Stimulated activated memory B cell treated with anti-CD40 and anti-IgM and Interleukin-4, amounts not matched to agents 10 μg/mL and 1 μg/mL and 100 μg/mL, for 72 hours (primary cell): Measurements from ENCODE around the gene PARVG.
A peak's percentile ranks its signal among the peaks of the same experiment; 100 is the strongest.

Experiments
- ATAC-seq: fragments of 150-1000 bp; cut with Tn5 transposase; 2 replicates; pipeline ENCODE4 v1.10.0; 2021
- H3K27ac Mint-ChIP-seq: one replicate; pipeline ENCODE4 v1.8.0; 2022; ENCODE audit warnings: mild to moderate bottlenecking, mixed read lengths
- H3K27me3 Mint-ChIP-seq: one replicate; pipeline ENCODE4 v1.8.0; 2022; ENCODE audit warnings: mixed read lengths
- H3K36me3 Mint-ChIP-seq: one replicate; pipeline ENCODE4 v1.8.0; 2022; ENCODE audit warnings: mixed read lengths
- H3K4me1 Mint-ChIP-seq: one replicate; pipeline ENCODE4 v1.8.0; 2022; ENCODE audit warnings: mixed read lengths
- H3K4me3 Mint-ChIP-seq: one replicate; pipeline ENCODE4 v1.8.0; 2022; ENCODE audit warnings: mild to moderate bottlenecking, moderate library complexity, mixed read lengths
- H3K9me3 Mint-ChIP-seq: one replicate; pipeline ENCODE4 v1.8.0; 2022; ENCODE audit warnings: mixed read lengths

PARVG gene

DNA sequence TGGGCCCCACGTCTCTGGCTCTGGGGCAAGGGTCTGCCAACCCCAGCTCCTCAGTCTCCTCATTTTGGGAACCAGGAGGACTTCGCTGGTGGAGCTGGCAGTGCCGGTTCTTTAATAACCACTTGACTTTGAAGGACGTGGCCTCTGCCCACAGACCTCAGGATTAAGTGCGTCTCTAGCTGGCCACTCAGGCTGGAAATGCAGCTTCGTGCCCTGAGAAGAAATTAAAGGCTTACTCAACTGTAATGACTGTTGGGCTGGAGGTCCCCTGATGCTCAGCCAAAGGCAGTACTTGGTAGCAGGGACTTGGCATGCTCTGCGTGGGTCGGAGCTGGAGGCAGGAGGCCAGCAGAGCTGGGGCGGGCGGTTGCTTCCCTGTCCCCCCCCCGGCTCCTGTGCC, 16.7 kb upstream of the PARVG start:
- no peaks in the 10 kb centered on the region for H3K9me3 Mint-ChIP-seq
- no peak overlapping the region for H3K27ac Mint-ChIP-seq
- no peaks in the 10 kb centered on the region for H3K27me3 Mint-ChIP-seq
- ATAC-seq = no peak
- H3K36me3 Mint-ChIP-seq = peaks cover 51% of the 10 kb centered on the region
- H3K4me1 Mint-ChIP-seq = no peaks in the 10 kb centered on the region
- no peak overlapping the region for H3K4me3 Mint-ChIP-seq

DNA sequence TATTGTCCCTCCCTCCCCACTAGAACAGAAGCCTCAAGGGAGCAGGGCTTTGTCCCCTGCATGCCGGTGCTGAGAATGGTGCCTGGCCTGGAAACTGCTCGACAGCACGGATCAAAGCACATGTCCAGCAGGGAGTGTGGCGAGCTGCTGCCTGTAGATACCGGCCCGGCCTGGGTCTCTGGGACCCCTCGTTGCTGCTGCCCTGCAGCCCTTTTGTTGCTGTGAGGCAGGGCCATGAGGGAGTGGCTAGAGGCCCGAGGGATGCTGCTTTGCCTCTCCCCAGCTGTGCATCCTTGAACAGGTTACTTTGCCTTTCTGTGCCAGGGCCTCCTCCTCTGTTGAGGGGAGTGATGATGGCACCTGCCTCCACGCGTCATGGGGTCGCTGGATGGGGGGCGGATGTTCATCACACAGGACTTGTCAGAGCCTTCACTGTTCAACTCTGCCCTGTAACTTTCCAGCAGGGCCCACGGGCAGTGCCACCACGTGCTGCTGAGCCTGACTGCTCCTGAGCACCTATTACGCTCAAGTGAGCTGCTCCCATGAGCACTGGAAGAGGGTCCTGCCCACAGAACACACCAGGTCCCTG, 15.3 kb upstream of the PARVG start:
- no peak overlapping the region for H3K4me3 Mint-ChIP-seq
- H3K4me1 Mint-ChIP-seq = no peaks in the 10 kb centered on the region
- H3K9me3 Mint-ChIP-seq = no peaks in the 10 kb centered on the region
- H3K36me3 Mint-ChIP-seq = peaks cover 46% of the 10 kb centered on the region
- no peaks in the 10 kb centered on the region for H3K27me3 Mint-ChIP-seq
- ATAC-seq = no peak
- H3K27ac Mint-ChIP-seq = no peak overlapping the region

DNA sequence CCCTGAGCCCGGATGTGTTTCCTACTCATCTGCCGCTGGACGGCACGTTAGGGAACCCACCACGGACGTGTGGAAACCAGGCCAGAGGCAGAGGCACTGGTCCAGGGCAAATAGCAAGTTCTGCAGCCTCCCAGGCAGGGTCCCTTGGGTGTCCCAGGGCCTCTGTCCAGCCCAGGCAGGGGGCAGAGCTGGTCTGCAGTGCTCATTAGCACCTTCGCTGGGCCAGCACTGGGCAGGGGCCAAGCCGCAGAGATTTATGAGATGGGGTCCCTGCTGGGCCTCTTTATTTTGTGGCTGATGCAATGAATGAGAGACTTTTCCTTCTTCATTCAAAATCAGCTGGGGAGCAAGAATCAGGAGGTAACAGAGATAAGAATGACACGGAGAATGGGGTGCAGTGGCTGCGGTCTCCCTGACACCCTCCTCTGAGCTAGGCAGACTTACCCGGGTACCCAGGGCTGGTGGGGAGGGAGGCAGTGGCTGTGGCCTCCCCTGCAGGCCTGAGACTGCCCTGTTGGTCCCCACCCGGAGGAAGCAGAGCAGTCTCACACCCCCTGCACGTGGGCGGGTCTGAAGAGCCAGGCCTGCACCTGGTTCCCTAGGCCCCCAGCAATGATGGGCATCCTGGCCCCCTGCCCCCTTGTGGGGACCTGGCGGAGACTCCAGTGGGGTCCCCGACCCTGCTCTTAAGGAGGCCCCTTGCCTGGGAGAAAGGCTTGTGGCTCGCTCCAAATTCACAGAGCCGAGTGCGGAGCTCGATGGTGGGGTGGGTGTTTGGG, 14.0 kb upstream of the PARVG start:
- Mint-ChIP-seq H3K4me3 (no peak overlapping the region), H3K27ac (no peak overlapping the region), H3K9me3 (no peaks in the 10 kb centered on the region), H3K27me3 (no peaks in the 10 kb centered on the region), H3K4me1 (peaks cover 2% of the 10 kb centered on the region), H3K36me3 (peaks cover 45% of the 10 kb centered on the region)
- no peak for ATAC-seq

DNA sequence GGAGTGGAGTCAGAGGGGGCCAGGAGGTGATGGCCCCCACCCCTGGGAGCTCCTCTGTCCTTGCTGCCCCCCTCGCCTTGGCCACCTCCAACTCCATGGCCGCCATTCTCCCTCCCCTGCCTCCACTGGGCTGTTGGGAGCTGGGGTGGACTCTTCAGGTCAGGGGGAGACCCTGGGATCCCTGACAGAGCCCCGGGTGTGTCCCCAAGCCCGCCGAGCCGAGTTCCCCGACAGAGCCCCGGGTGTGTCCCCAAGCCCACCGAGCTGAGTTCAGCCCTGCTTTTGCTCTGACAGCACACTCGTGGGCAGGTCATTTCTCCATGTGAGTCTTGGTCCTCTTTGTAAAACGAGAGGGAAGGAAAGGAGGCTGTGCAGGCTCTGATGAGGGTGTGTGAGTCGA, 13.2 kb upstream of the PARVG start:
- no peaks in the 10 kb centered on the region for H3K9me3 Mint-ChIP-seq
- no peak for ATAC-seq
- no peak overlapping the region for H3K4me3 Mint-ChIP-seq
- H3K27me3 Mint-ChIP-seq = no peaks in the 10 kb centered on the region
- peaks cover 10% of the 10 kb centered on the region for H3K4me1 Mint-ChIP-seq
- H3K36me3 Mint-ChIP-seq = peaks cover 44% of the 10 kb centered on the region
- H3K27ac Mint-ChIP-seq = no peak overlapping the region

DNA sequence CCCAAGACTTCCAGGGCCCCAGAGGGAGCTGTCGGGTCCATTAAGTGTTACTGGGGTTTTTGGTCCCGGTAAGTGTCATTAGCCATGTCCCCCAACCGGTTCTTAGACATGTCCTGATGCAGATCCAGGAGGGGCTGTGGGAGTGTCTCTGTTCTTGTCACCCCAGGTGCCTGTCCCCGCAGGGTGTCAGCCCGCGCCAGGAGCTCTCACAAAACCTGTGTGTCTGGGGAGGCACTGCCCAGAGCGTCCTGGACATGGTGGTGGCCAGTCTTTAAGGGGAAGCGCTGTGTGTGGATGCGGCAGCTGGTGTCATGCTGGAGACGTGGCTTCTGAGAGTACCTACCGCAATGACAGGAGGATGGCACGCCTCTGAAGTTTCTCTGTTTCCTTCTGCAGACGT, 12.5 kb upstream of the PARVG start:
- Mint-ChIP-seq H3K4me3 (no peak overlapping the region), H3K9me3 (no peaks in the 10 kb centered on the region), H3K27ac (no peak overlapping the region), H3K27me3 (no peaks in the 10 kb centered on the region), H3K4me1 (peaks cover 17% of the 10 kb centered on the region), H3K36me3 (peaks cover 44% of the 10 kb centered on the region)
- no peak for ATAC-seq

DNA sequence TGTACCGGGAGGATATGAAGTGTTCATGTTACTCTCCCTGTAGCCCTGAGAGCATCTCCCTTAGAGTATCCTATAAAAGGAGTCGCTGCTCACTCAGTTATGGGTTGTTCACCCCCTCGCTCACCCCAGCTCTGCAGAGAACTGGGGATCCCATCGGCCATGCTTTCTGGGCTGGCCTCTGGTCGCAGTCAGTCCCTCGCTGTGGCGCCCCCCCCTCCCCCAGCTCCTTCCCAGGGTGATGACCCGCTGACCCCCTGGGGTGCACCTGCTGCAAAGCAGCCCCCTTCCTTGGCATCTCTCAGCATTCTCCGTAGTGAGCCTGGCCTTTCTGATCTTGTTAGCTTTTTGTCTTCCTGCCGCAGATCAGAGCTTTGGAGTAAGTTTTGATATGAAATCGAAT, 10.3 kb upstream of the PARVG start:
- Mint-ChIP-seq H3K27ac (no peak overlapping the region), H3K4me3 (no peak overlapping the region), H3K27me3 (no peaks in the 10 kb centered on the region), H3K9me3 (no peaks in the 10 kb centered on the region), H3K36me3 (peaks cover 33% of the 10 kb centered on the region), H3K4me1 (peaks cover 25% of the 10 kb centered on the region)
- no peak for ATAC-seq

DNA sequence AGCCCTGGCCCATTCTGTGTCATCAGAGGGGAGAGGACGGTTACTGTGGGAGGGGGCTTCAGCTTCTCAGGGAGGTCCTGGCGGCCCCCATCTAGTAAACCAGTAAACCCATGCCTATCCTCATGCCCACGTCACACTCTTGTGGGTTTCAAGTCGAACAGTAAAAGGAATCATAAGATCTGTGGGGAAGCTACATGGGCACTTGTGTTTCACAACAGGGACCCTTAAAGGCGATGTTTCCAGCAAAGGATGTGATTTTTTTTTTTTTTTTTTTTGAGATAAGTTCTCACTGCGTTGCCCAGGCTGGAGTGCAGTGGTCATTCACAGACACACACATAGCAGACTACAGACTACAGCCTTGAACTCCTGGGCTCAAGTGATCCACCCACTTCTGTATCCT, 9.2 kb upstream of the PARVG start:
- no peaks in the 10 kb centered on the region for H3K9me3 Mint-ChIP-seq
- no peaks in the 10 kb centered on the region for H3K27me3 Mint-ChIP-seq
- no peak overlapping the region for H3K4me3 Mint-ChIP-seq
- H3K36me3 Mint-ChIP-seq = peaks cover 31% of the 10 kb centered on the region
- peaks cover 25% of the 10 kb centered on the region for H3K4me1 Mint-ChIP-seq
- no peak overlapping the region for H3K27ac Mint-ChIP-seq
- no peak for ATAC-seq

DNA sequence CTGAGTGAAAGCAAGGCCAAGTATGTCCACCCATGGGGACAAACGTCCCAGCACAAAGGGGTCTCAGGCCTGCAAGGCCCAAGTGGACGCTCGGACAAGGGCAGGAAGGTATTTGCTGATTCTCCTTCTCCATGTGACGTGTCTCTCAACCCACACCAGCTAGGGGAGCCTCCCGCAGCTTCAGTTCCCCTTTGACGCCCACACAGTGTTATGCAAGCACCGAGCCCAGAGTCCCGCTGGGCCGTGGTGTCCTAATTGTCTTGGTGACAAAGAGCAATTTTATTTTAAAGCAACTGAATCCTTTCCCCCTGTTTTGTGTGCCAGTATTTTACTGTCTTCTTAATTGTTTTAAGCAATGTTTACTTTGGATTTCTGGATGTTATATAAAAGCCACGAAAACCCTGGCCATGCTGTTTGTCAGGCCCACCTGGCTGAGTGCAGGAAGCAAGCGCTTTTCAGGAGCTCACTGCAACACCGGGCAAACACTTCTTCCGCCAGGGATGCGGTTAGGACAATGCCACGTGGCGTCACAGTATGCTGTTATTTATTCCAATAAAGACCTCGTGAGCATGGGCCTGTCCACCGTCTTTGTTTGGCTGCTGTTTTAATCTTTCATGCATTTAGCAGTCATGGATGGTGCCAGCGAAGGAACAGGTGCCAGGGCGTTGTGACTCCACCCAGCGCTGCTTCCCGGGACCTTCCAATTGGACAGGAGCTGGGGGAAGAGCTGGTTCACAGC, 8.2 kb upstream of the PARVG start:
- peaks cover 31% of the 10 kb centered on the region for H3K36me3 Mint-ChIP-seq
- peak overlapping the region; percentile 0 for H3K4me3 Mint-ChIP-seq
- peaks cover 25% of the 10 kb centered on the region for H3K4me1 Mint-ChIP-seq
- H3K27ac Mint-ChIP-seq = peak overlapping the region; percentile 62
- no peaks in the 10 kb centered on the region for H3K9me3 Mint-ChIP-seq
- ATAC-seq = peak; percentile 97
- H3K27me3 Mint-ChIP-seq = no peaks in the 10 kb centered on the region

DNA sequence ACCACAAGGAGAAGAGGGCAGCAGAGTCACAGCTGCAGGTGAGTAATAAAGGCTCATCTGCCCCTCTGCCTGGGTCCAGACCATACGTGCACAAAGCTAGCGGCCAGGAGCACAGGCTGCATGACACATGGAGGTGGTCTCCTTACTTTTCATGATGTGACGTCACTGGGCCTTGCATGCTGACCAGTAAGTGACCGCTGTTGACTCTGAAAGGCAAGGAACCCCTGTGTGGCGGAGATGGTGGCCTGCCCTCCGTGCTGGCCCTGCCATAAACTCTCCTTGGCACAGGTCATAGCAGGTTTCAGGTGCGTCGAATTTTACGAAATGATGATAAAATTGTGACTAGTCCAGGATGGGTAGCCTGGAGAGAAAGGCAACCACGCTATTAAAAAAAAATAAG, 7.6 kb upstream of the PARVG start:
- Mint-ChIP-seq H3K9me3 (no peaks in the 10 kb centered on the region), H3K27me3 (no peaks in the 10 kb centered on the region), H3K36me3 (peaks cover 25% of the 10 kb centered on the region), H3K4me1 (peaks cover 25% of the 10 kb centered on the region), H3K27ac (peak overlapping the region; percentile 62), H3K4me3 (peak overlapping the region; percentile 0)
- ATAC-seq = no peak

DNA sequence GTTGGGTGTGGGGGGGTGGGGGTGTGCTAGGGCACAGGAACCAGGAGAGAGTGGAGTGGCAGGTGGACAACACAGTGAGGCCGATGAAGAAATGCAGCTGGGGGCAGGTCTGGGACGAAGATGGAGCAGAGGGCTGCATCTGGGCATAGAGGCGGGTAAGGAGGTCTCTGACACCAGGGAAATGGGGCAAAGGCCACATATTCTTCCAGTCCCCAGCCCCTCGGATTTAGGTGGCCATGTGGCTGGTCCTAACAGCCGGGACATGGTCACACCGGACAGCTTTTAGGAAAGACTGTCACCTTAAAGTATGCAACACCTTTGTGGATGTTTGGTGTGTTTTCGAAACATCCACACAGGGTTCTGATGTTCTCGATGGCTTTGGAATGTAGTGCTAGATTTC, 5.0 kb upstream of the PARVG start:
- no peak for ATAC-seq
- no peak overlapping the region for H3K27ac Mint-ChIP-seq
- H3K36me3 Mint-ChIP-seq = peaks cover 9% of the 10 kb centered on the region
- H3K9me3 Mint-ChIP-seq = no peaks in the 10 kb centered on the region
- H3K4me1 Mint-ChIP-seq = peaks cover 33% of the 10 kb centered on the region
- no peaks in the 10 kb centered on the region for H3K27me3 Mint-ChIP-seq
- H3K4me3 Mint-ChIP-seq = no peak overlapping the region

DNA sequence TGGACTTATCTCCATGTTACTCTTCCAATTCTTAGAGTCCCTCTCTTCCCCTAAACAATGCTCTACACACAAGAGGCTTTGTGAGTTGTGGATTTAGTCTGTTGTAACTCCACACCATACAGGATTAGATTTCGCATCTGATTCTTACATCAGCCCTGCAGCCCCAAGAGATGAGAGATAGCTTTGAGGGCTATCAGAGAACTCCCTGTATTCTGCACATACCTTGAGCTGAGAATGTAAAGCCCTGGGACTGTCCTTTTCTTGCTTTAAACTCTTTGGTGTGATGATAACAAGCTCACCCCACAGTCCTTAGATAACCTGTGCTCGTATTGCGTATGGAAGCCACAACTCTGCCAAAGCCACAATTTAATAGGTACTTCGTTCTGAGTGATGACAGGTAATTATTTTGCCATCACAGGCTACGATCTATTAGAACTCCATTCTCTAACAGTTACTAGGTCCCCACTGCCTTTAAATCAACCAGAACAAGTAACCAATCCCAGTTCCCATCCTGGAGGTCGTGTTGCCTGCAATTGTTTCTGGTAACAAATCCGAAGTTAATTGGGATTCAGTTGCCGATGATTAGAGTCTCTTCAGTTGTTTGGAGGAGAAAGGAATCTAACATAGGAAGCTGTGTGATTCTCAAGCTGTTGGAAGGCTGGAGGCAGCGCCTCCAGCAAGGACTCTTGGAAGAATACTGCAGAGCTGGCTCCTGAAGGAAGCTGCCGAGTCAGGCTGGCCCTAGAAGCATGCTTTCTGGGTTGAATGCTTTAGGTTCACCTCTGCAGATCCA, 1.3 kb upstream of the PARVG start:
- H3K36me3 Mint-ChIP-seq = peaks cover 9% of the 10 kb centered on the region
- H3K4me3 Mint-ChIP-seq = no peak overlapping the region
- peaks cover 32% of the 10 kb centered on the region for H3K4me1 Mint-ChIP-seq
- peak overlapping the region; percentile 88 for H3K27ac Mint-ChIP-seq
- no peak for ATAC-seq
- no peaks in the 10 kb centered on the region for H3K9me3 Mint-ChIP-seq
- H3K27me3 Mint-ChIP-seq = no peaks in the 10 kb centered on the region

DNA sequence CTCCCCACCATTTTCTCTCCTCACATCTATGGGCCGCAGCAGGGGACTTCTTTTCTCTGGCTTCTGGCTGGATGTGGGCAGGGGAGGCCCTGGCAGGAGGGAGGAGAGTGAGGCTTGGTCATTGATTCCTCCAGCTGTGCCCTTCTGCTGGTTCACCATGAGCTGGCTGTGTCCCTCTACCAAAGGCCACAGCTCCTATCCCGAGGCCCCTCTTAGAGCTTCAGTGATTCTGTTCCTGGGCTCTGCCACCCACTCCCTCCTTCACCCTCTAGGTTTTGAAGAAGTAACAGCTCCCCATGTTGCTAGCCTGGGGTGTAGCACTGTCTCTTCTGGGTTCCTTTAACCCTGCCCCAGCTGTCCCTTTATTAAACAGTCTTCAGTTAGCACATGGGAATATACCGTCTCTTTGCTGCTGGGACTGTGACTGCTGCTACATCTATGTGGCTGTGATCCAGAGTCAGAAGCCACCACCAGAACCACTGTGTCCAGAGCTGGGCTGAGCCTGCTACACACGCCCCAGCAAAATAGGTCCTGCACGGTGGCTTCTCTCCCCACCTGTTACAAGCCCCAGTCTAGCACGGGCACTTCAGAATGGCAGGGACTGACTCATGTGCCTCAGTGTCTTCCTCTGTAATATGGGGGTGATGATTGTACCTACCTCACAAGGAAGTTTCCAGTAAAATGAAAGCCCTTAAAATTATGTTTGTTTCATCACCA, 578 bp upstream of the PARVG start:
- Mint-ChIP-seq H3K27me3 (no peaks in the 10 kb centered on the region), H3K9me3 (no peaks in the 10 kb centered on the region), H3K4me3 (peak overlapping the region; percentile 85), H3K36me3 (peaks cover 16% of the 10 kb centered on the region), H3K4me1 (peaks cover 38% of the 10 kb centered on the region), H3K27ac (peak overlapping the region; percentile 88)
- no peak for ATAC-seq

DNA sequence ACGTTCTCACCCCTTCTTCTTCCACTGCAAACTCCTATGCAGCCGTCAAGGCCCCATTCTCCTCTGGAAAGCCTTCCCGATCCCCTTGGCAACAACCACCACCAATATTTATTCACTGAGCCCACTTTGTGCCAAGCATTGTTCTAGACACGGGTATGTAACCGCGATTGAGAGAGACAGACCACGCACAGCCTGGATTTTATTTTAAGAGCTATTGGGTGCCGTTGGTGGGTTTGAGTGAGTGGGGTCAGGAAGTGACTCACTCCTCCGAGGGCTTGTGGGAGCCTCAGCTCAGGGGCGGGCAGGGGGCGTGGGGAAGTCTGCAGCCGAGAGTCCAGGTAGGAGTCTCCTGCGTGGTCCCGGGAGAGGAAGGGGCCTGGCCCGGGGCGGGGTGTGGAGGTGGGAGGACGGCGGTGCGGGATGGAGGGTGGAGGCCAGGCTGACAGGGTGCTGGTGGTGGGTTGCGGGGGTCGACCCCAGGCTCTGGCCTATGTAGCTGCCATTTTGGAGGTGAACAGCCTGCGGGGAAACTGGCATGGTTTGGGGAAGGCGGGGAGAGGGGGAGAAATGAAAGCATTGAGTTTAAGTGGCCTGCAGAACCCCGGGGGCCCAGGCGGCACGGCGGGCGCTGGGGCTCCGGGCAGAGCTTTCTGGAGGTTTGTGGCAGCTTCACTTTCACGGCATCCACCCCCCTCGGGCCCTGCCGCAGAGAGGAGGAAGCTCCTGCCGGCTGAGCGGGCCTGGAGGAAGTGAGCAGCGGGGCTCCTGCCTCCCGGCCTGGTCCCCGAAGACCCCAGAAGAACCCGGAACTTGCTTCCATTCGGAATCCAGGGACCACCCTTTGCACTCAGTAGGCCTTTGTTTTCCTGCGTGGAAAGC, 547 bp downstream of the PARVG start:
- Mint-ChIP-seq H3K4me1 (peaks cover 43% of the 10 kb centered on the region), H3K27me3 (no peaks in the 10 kb centered on the region), H3K9me3 (no peaks in the 10 kb centered on the region)

More for the DNA sequence above, 547 bp downstream of the PARVG start:
- peak overlapping the region; percentile 88 for H3K27ac Mint-ChIP-seq
- peak; percentile 76 for ATAC-seq
- peaks cover 24% of the 10 kb centered on the region for H3K36me3 Mint-ChIP-seq
- peak overlapping the region; percentile 85 for H3K4me3 Mint-ChIP-seq
